NCI-H446 (cell line): ENCODE results near the gene PRDM1.

Source experiments
- DNase-seq, 2 experiments: peaks; one replicate each; lab custom pipeline; 2025; lab: John Stamatoyannopoulos, UW

Gene PRDM1

DNA sequence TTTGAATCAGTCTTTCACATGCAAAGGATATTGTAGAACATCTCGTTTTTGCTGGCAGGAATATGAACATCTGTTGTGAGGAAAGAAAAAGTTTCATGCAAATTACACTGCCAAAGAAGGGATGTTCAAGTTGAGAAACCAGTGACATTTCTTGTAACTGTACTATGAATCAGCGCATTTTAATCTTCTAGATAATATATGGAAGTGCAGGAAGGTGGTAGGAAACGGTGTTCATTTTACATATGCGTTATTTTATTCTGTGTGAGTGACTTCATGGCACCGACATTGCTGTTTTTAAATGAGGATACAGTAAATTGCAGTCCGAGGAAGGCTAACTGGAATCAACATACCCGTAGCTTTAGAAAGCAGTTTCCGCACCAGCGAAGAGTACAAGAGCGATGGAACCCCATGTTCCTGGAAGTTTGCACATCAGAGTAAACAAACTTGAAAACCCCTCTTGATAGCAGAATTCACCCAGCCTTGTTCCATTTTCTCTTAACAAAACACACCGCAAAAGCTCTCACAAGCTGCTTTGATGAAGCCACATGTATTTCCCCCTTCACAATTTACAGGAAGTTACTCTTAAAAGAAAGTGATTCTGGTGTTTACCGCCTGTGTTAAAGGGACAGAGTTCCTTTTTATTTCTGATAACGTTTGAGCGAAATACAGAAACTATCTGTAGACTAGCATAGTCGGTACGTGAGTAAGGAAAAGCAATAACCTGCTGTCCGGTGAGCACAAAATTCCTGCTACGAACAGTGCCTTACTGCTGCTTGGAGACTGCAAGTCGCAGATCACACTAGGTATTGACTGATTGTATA lies 11.5 kb downstream of the PRDM1 start:
- no peak for DNase-seq

DNA sequence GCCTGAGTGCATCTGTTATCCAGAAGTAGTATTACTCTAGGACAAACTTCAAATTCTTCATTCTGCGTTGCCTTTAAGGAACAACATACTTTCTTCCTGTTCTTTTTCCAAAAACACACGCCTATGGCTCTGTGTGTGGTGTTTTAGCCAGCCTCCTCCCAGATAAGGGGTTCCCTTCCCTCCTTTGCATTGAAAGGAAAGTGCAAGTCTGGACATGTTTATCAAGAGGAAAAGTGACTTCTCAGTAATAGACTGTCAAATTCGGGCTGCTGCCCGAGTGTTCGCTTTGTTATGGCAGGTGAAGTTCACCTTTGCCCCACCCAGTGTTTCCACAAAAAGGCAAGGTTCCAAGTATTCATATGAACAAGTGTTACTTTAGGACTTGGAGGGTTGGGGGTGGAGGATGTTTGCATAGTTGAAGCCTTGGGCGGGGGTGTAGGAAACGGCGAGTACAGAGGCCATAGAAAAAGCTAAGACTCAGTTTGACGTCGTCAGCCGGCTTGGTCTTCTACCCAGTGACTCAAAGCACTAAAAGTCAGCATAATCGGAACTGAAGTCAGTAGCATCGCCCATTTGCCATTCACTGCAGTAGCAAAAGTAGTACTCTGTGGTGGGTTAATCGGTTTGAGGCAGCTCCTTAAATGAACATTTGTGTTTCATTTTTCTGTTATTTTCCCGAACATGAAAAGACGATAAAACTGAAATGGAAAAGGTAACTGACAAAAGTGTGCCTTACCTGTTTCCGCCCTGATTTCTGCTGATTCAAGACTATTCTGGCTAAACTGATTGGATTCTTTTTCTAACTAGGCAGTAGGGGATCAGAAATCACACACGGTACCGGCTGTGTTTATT lies 12.5 kb downstream of the PRDM1 start:
- DNase-seq, result no peak

DNA sequence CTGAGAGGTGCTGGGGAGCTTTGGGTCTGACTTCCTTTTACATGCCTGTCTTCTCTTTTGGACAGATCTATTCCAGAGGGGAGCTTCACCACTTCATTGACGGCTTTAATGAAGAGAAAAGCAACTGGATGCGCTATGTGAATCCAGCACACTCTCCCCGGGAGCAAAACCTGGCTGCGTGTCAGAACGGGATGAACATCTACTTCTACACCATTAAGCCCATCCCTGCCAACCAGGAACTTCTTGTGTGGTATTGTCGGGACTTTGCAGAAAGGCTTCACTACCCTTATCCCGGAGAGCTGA lies 13.1 kb downstream of the PRDM1 start:
- no peak for DNase-seq

DNA sequence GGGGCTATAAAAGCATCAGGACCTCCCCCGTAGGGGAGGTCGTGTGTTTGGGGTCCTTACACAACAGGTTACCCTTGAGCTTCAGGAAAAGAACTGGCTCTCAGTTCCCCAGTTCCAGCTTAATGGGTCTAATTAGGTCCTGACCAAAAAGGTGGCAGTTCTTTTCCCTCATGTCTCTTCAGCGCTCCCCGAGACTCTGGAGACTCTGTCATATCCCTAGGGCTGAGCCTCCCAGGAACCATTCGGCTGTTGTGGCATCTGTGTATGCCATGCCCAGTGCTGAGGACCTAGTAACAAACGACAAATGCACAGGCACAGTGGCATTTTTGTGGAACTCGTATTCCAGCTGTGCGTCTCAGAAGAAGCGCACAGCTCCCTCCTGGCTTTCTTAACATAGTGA lies 14.6 kb downstream of the PRDM1 start:
- no peak for DNase-seq

DNA sequence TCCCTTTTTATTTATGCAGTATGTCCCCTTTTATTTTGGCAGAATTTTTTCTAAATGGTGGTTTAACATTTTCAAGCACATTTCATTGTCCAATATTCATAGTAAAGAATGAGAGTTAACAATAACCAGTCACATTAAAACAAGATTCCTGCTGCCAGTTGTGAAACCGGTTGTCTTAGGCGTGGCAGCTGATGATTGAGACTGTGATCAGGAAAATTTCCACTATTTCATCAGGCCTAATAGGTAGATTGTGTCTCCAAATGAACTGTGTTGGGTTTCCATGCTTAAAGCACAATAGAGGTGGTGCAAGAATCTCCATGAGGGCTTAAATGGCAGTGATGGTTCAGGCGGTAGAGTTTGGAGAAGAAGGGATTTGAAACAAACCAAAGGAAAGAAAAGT lies 15.3 kb downstream of the PRDM1 start:
- DNase-seq, result no peak

DNA sequence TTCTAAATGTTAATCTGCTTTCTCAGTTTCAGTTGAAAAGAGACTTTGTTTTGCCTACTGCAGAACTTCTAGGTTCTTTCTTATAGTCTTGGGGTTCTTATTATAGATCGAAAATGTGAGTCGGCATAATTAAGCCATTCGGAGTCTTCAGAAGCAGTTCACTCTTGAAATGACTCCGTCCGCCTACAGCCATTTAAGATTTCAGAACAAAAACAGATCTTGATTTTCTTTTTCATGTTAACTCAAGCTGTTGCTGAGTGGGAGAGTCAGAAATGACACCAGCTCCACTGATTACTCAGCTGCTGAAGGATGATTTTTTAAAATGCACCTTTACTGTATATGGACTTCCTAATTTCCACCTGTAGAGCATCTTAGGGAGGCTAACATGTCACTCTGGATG lies 15.9 kb downstream of the PRDM1 start:
- no peak for DNase-seq

DNA sequence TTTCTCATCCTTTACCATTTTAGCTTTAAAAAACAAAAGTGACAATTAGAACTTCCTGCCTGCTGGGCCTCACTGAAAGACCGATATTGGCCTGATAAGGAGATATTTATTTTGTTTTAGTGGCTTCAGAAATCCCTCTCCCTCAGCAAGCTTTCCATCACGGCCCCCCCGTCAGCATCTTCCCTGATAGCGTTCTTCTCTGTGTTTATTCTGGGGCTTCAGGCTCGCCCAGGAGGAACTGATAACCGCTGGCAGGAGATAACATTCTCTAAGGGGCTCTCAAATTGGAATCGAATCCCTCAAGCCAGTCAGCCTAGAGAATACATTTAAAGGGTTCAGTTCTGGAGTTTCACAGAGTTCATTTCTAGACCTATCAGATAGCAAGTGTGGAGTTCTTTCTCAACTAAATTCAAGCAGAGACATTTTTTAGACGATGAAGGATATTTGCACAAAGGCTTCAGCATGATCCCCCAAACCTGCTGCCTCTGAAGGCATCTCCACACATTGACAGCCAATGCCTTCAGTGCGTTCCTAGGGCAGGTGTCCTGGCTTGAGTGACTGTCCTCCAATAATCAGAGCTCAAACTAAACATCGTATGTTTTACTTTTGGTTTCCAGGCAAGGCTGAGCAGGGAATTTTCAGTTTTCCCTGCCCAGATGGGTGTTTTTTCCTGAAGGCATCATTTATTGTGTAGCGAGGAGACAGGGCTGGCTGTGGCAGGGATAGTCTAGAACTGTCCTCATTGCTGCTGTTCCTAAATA lies 17.0 kb downstream of the PRDM1 start:
- DNase-seq, result no peak

DNA sequence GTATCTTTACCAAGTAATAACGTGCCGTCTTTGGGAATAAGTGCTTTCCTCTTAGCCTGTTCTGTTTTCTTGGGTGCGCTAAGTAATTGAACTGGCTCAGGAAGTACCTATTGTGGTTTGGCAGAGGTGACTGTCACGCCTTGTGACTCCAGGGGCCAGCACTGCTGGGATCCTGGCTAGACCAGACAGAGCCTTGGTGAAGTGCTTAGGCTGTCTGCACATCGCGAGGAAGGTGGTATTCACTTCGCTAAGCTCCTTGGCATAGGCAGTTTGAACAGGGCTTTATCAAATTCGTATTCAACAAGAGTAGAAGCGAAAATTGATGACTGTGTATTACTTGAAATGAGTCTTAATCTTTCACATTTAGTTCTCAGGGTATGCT lies 17.6 kb downstream of the PRDM1 start:
- DNase-seq, result no peak

DNA sequence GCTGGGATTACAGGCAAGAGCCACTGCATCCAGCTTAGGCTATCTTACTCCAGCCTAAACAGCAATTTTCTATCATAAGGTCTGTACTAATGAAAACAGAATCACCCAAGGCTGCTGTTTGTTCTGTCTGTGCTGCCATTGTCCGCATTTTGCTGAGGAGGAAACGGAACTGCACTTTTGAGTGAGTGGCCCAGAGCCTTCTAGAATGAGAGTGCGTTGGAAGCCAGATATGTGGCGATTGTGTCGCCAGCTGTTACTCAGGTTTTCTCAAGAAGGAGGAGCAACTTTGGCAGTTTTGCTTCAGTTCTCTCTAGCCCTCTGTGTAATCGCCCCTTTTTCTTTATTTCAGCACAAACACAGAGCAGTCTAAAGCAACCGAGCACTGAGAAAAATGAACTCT lies 18.3 kb downstream of the PRDM1 start:
- no peak for DNase-seq

DNA sequence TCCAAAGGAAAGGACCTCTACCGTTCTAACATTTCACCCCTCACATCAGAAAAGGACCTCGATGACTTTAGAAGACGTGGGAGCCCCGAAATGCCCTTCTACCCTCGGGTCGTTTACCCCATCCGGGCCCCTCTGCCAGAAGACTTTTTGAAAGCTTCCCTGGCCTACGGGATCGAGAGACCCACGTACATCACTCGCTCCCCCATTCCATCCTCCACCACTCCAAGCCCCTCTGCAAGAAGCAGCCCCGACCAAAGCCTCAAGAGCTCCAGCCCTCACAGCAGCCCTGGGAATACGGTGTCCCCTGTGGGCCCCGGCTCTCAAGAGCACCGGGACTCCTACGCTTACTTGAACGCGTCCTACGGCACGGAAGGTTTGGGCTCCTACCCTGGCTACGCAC lies 18.8 kb downstream of the PRDM1 start:
- no peak for DNase-seq

DNA sequence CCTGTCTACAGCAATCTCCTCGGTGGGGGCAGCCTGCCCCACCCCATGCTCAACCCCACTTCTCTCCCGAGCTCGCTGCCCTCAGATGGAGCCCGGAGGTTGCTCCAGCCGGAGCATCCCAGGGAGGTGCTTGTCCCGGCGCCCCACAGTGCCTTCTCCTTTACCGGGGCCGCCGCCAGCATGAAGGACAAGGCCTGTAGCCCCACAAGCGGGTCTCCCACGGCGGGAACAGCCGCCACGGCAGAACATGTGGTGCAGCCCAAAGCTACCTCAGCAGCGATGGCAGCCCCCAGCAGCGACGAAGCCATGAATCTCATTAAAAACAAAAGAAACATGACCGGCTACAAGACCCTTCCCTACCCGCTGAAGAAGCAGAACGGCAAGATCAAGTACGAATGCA lies 19.4 kb downstream of the PRDM1 start:
- DNase-seq, result no peak

DNA sequence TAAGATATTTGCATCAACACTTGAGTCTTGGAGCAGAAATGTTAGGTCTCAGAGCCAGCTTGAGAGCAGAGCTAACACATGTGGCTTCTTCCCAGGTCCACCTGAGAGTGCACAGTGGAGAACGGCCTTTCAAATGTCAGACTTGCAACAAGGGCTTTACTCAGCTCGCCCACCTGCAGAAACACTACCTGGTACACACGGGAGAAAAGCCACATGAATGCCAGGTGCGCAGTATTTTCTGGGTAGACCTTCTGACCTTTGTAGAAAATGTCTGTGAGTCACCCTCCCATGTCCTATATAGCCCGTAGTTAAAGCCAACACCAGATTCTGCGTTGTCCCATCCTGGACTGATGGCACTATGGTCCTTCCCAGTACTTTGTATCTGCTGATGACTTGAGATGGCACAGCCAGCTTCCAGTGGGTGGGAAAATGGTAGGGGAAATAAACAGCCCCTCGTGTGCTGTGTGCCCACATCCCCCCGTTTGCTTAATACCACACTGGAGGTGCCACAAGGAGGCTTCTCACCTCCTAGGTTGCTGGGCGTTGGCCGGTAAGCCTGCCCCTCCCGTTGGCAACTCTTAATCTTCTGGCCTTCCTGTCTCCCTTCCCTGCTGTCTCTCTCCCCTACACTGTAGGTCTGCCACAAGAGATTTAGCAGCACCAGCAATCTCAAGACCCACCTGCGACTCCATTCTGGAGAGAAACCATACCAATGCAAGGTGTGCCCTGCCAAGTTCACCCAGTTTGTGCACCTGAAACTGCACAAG lies 20.3 kb downstream of the PRDM1 start:
- no peak for DNase-seq

DNA sequence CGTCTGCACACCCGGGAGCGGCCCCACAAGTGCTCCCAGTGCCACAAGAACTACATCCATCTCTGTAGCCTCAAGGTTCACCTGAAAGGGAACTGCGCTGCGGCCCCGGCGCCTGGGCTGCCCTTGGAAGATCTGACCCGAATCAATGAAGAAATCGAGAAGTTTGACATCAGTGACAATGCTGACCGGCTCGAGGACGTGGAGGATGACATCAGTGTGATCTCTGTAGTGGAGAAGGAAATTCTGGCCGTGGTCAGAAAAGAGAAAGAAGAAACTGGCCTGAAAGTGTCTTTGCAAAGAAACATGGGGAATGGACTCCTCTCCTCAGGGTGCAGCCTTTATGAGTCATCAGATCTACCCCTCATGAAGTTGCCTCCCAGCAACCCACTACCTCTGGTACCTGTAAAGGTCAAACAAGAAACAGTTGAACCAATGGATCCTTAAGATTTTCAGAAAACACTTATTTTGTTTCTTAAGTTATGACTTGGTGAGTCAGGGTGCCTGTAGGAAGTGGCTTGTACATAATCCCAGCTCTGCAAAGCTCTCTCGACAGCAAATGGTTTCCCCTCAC lies 21.0 kb downstream of the PRDM1 start:
- DNase-seq, result no peak

DNA sequence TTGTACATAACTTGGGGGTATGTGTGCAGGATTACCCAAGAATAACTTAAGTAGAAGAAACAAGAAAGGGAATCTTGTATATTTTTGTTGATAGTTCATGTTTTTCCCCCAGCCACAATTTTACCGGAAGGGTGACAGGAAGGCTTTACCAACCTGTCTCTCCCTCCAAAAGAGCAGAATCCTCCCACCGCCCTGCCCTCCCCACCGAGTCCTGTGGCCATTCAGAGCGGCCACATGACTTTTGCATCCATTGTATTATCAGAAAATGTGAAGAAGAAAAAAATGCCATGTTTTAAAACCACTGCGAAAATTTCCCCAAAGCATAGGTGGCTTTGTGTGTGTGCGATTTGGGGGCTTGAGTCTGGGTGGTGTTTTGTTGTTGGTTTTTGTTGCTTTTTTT lies 22.0 kb downstream of the PRDM1 start:
- DNase-seq, result no peak

DNA sequence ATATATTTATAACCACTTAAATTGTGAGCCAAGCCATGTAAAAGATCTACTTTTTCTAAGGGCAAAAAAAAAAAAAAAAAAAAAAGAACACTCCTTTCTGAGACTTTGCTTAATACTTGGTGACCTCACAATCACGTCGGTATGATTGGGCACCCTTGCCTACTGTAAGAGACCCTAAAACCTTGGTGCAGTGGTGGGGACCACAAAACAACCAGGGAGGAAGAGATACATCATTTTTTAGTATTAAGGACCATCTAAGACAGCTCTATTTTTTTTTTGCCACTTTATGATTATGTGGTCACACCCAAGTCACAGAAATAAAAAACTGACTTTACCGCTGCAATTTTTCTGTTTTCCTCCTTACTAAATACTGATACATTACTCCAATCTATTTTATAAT lies 22.9 kb downstream of the PRDM1 start:
- no peak for DNase-seq

DNA sequence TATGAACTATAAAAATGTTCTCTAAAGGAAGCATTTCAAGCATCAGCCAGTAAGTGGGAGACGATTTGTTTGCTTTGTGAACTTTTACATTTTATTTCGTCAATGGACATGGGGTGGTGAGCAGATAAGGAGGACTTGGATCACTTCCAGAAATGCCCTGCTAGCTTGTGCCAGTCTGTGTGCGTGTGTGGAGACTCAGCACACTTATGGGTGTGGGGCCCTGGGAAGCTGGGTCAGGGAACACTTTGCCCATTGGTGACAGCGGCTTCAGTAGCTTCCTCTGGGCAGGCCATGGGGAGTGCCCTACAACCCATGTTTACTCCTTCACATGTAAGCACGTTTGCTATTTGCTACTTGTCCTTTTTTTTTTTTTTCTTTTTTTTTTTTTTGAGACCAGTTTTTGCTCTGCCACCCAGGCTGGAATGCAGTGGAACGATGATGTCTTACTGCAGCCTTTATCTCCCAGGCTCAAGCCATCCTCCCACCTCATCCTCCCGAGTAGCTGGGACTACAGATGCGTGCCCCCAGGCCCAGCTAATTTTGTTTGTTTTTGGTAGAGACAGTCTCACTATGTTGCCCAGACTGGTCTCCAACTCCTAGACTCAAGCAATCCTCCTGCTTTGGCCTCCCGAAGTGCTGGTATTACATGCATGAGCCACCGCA lies 24.2 kb downstream of the PRDM1 start:
- DNase-seq, result no peak

DNA sequence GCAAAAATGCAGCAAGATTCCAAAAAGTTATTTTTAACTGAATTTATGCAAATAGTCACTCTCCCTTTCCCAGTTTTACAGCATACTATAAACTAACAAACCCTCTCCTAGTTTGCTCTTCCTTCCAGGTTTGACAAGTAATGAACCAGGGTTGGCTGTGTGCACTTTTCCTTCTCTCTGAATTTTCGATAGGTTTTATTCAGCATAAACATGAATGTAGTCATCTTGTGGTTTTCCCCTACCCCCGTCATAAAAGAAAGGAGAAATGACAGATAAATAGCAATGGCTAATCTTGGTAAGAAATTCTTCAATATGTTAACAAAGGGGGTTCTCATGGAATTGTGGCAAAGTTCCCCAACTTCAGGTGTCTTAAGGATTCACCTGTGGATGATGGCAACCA lies 26.3 kb downstream of the PRDM1 start:
- DNase-seq, result no peak

DNA sequence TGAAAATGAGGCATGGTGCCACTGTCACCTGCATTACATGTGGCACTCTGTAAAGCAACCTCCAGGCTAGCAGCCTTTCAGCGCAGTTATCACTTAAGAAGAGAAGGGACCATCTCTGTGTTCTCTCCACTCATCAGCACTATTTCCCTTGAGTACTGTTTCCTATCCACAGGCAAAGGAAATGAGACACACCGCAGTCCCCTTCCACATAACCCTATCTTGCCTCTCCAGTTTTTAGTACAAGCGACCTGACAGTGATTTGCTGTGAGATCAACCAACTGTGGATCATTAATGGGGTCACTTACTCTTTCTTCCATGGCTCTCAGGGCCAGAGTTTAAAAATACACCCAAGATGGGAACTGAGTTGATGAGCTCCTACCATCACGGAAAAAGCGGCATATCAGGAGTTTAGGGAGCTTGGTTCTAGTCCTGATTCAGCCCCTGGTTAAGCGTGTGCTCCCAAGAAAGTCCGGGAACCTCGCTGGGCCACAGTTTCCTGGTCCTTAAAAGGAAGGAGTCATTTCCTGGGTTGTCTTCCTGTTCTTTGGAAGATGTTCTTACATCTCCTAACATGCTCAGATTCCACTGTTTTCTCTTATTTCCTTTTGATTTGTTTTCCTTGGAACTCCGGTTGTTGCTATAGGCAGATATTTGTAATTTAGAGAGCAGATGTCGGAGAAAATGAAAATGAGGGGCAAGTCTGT lies 27.3 kb downstream of the PRDM1 start:
- DNase-seq, result no peak

DNA sequence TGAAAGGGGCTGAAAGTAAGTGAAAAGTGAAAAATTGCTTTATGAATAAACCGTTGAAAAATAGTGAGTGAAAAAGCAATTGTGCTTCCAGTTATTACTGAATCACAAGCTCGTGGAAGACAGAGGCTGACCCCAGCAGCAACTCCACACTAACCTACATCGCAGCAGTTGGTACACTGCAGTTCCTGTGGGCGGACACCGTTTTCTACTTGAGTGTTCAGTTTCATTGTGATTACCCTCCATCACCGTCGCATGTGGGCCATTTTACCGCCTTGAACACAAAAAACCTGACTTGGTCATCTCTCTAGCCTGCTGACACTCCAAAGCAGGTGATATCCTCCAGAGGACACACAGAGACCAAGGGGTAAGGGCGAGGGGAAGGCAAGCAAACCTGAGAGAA lies 28.4 kb downstream of the PRDM1 start:
- DNase-seq, result no peak

DNA sequence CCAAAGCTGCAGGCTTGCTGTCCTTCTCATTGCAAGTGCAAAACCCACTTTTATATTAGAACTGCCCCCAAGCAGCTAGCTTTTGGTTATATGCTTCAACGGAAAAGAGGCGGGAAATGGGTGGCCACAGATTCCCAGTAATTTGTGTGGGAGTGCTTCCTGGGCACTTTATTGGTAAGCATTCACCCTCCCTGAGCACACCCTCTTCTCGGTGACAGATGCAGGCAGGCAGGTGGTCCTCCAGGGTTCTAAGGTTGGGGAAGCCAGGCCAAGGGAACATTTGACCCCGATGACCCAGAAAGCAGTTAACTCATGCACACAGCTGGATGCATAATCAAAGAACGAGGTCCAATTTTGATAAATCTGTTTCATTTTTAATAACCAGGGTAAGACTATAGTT lies 29.1 kb downstream of the PRDM1 start:
- no peak for DNase-seq
